Natural killer cell (primary cell): ENCODE results near the gene NRP2. TPM values are rescaled to one million over a fixed set of nuclear protein-coding genes. Genes with fewer than 3 reads are reported as not detected.

ENCODE experiments used
- ATAC-seq, 3 donors: fragments of 150-1000 bp in 2 of 3; fragments of 200-7000 bp in 1 of 3; cut with Tn5 transposase; 1 replicate in 1 of 3; 2 replicates in 2 of 3; pipeline ENCODE4 v1.10.0; 2021; ENCODE audit warnings: mild to moderate bottlenecking in 2 of 3, moderate library complexity in 2 of 3
- DNase-seq, 2 donors: peaks; one replicate each; pipeline versions ENCODE4 v3.0.0 to v3.0.0-alpha.2; 2013 to 2021; ENCODE audit warnings: mixed read lengths in 1 of 2
- H3K27ac ChIP-seq: one replicate; pipeline ENCODE4 v1.5.1; 2013; ENCODE audit warnings: mild to moderate bottlenecking, low read length
- H3K27me3 ChIP-seq: one replicate; pipeline ENCODE4 v1.6.1; 2013; ENCODE audit warnings: low read length; ENCODE audit not compliant: control insufficient read depth, insufficient read depth
- H3K36me3 ChIP-seq: one replicate; pipeline ENCODE4 v1.6.1; 2013; ENCODE audit warnings: low read length; ENCODE audit not compliant: control insufficient read depth, insufficient read depth
- H3K4me1 ChIP-seq: one replicate; pipeline ENCODE4 v1.6.1; 2013; ENCODE audit warnings: low read length; ENCODE audit not compliant: control insufficient read depth, insufficient read depth
- H3K4me3 ChIP-seq: one replicate; pipeline ENCODE4 v1.5.1; 2013; ENCODE audit warnings: low read length
- H3K9me3 ChIP-seq: one replicate; pipeline ENCODE4 v1.6.1; 2013; ENCODE audit warnings: low read length; ENCODE audit not compliant: control insufficient read depth, insufficient read depth
- H3K27ac Mint-ChIP-seq, 2 donors: one replicate each; pipeline ENCODE4 v1.8.0; 2022; ENCODE audit warnings: mild to moderate bottlenecking in 2 of 2, mixed read lengths in 2 of 2, moderate library complexity in 1 of 2
- H3K27me3 Mint-ChIP-seq, 2 donors: one replicate each; pipeline ENCODE4 v1.8.0; 2022; ENCODE audit warnings: low read depth in 2 of 2, mixed read lengths in 2 of 2
- H3K36me3 Mint-ChIP-seq: one replicate; pipeline ENCODE4 v1.8.0; 2022; ENCODE audit warnings: mixed read lengths
- H3K4me1 Mint-ChIP-seq, 2 donors: one replicate each; pipeline ENCODE4 v1.8.0; 2022; ENCODE audit warnings: mixed read lengths in 2 of 2
- H3K4me3 Mint-ChIP-seq: one replicate; pipeline ENCODE4 v1.8.0; 2022; ENCODE audit warnings: mild to moderate bottlenecking, moderate library complexity, mixed read lengths
- H3K9me3 Mint-ChIP-seq, 2 donors: one replicate each; pipeline ENCODE4 v1.8.0; 2022; ENCODE audit warnings: mixed read lengths in 2 of 2
- CTCF ChIP-seq: fragments of 200-600 bp; IDR thresholded peaks from one replicate; pipeline ENCODE4 v1.8.0; 2022; ENCODE audit warnings: antibody characterized with exemption
- WGBS: methylation state at CpG from one replicate; pipeline ENCODE4 v1.1.7; 2013; ENCODE audit warnings: missing lambda C conversion rate; ENCODE audit not compliant: insufficient coverage; 5-methylcytosine and 5-hydroxymethylcytosine counted together
- intact Hi-C: fragments of 100-400 bp; cut with micrococcal nuclease; formaldehyde crosslinking; loops from one replicate; pipeline ENCODE4 v1.14.2; 2022
- total RNA-seq, 4 donors: library from RNA; stranded (reverse); fragments of 120-200 nt in 1 of 4; gene quantifications; one replicate each; pipeline versions ENCODE4 v1.2.3 to v1.2.4, GENCODE V29; 2013 to 2022

The NRP2 gene
- total RNA-seq, 3 donors from 2014 or later (not counting 1 experiment from before 2014, with no cell fraction given) = 0.40 TPM; not detected in 2

GRCh38 chr2:205709319-205709718, 27.0 kb downstream of the NRP2 start:
- Histone ChIP-seq H3K27me3 (no peaks in the 10 kb centered on the region), H3K9me3 (no peaks in the 10 kb centered on the region), H3K4me1 (peaks cover 26% of the 10 kb centered on the region), H3K36me3 (no peaks in the 10 kb centered on the region), H3K4me3 (no peak overlapping the region), H3K27ac (no peak overlapping the region)
- Mint-ChIP-seq H3K36me3 (no peaks in the 10 kb centered on the region), H3K27ac (no peak overlapping the region), H3K4me3 (no peak overlapping the region), H3K9me3 (no peaks in the 10 kb centered on the region), H3K4me1 (peaks cover 7 to 11% of the 10 kb centered on the region in 2 donors), H3K27me3 (peaks cover 0 to 3% of the 10 kb centered on the region in 2 donors)
- intact Hi-C loops = no loop called here
- no peak for DNase-seq
- TF ChIP-seq CTCF = no peak
- ATAC-seq = no peak
- 85% methylated on average over 4 of the region's 4 CpGs for WGBS

DNA sequence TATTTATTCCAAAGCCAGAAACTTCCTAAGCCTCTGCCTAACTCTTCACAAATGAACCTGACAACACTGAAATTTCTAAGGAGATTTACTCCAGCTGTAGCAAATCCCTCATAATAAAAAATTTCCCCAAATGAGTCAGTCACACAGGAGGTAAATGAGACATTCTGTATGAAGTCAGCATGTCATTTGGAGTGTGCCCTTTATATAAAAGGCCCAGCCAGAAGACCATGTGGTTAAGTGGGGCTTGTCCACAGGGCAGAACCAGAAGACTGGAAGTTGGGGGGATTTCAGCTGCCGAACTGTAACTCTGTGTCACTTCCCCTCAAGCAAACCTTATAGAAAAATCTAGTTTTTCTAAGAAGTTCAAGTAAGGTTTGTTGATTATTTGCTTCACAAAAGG, 30.2 kb downstream of the NRP2 start:
- H3K36me3 Mint-ChIP-seq = no peaks in the 10 kb centered on the region
- Histone ChIP-seq H3K36me3 (no peaks in the 10 kb centered on the region), H3K4me3 (no peak overlapping the region), H3K9me3 (no peaks in the 10 kb centered on the region), H3K27me3 (no peaks in the 10 kb centered on the region), H3K4me1 (peaks cover 15% of the 10 kb centered on the region), H3K27ac (no peak overlapping the region)
- ATAC-seq = no peak
- no peak overlapping the region for H3K27ac Mint-ChIP-seq
- H3K4me1 Mint-ChIP-seq = peaks cover 0 to 5% of the 10 kb centered on the region in 2 donors
- H3K4me3 Mint-ChIP-seq = no peak overlapping the region
- H3K27me3 Mint-ChIP-seq = peaks cover 0 to 3% of the 10 kb centered on the region in 2 donors
- no peaks in the 10 kb centered on the region for H3K9me3 Mint-ChIP-seq
- no peak for TF ChIP-seq CTCF
- no peak for DNase-seq
- no CpG with 5 or more reads among the region's 1 CpG for WGBS
- intact Hi-C loops = no loop called here

DNA sequence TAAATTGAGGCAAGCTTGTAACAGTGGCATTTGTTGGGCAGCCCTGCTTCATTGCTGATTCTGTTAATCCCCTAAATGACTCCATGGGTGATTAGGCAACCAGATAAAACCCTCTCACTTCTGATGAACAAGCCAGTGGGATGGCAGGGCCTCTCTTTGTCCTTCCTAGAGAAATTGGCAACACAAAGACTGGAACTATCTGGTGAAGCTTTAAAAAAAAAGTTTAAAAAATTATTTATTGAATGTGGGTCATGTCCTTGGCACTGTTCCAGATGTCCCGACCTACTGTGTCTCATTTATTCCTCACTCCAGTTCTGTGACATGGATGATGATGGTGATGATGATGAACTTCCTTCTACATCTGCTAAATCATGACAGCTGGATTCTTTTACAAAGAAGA, 30.8 kb downstream of the NRP2 start:
- intact Hi-C loops = no loop called here
- no peak overlapping the region for H3K4me3 Mint-ChIP-seq
- H3K36me3 ChIP-seq = no peaks in the 10 kb centered on the region
- no CpG with 5 or more reads among the region's 1 CpG for WGBS
- H3K27ac ChIP-seq = no peak overlapping the region
- no peaks in the 10 kb centered on the region for H3K27me3 ChIP-seq
- peaks cover 0 to 5% of the 10 kb centered on the region in 2 donors for H3K4me1 Mint-ChIP-seq
- H3K9me3 Mint-ChIP-seq = no peaks in the 10 kb centered on the region
- peaks cover 10% of the 10 kb centered on the region for H3K4me1 ChIP-seq
- no peaks in the 10 kb centered on the region for H3K9me3 ChIP-seq
- no peak for TF ChIP-seq CTCF
- no peaks in the 10 kb centered on the region for H3K36me3 Mint-ChIP-seq
- peaks cover 0 to 3% of the 10 kb centered on the region in 2 donors for H3K27me3 Mint-ChIP-seq
- ATAC-seq (no peak), DNase-seq (no peak)
- no peak overlapping the region for H3K27ac Mint-ChIP-seq
- H3K4me3 ChIP-seq = no peak overlapping the region

DNA sequence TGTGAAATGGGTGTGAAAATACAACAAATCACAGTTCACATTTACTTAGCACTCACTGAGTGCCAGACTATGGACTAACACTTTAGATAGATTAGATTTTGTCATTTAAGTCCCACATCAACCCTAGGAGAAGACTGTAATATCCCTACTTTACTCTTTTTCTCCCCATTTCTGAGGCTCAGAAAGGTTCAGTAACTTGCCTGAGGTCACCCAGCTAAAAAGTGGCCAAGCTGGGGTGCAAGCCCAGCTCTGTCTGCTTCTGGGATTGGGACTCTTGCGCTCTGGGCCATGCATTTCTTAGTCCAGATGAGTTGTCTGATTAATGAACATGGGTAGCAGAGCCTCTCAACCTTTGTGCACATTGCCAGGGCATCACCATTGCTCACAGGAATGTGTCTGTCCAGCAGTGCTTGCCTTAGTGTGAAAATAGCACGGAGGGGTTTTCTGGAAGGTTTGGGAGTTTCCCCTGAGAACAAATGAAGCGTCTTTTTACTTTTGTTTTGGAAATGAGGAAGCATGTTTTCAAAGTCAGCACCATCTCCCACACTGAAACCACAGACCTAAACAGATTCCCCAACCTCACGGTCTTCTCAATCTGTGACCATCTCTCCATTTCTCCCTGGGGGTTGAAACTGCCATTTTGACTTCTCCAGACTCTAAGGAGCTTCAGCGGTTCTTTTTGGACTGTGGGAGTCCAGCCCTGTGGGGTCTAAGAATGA, 31.9 kb downstream of the NRP2 start:
- H3K36me3 Mint-ChIP-seq = no peaks in the 10 kb centered on the region
- no peak overlapping the region for H3K27ac Mint-ChIP-seq
- H3K9me3 Mint-ChIP-seq = no peaks in the 10 kb centered on the region
- TF ChIP-seq CTCF = no peak
- DNase-seq (peak in 1 of 2 donors; percentile 9), ATAC-seq (no peak)
- H3K4me3 Mint-ChIP-seq = no peak overlapping the region
- no peaks in the 10 kb centered on the region for H3K27me3 ChIP-seq
- H3K27me3 Mint-ChIP-seq = peaks cover 0 to 9% of the 10 kb centered on the region in 2 donors
- H3K9me3 ChIP-seq = no peaks in the 10 kb centered on the region
- peaks cover 8% of the 10 kb centered on the region for H3K4me1 ChIP-seq
- intact Hi-C loops = no loop called here
- 27% methylated on average over 4 of the region's 5 CpGs for WGBS
- H3K27ac ChIP-seq = peak overlapping the region; percentile 17
- H3K36me3 ChIP-seq = no peaks in the 10 kb centered on the region
- H3K4me1 Mint-ChIP-seq = peaks cover 0 to 5% of the 10 kb centered on the region in 2 donors
- H3K4me3 ChIP-seq = no peak overlapping the region
